ENCODE results near the gene SOBP. TPM values are rescaled to one million over a fixed set of nuclear protein-coding genes. Genes with fewer than 3 reads are reported as not detected.

Gene SOBP
- polyA plus RNA-seq, 2 of the 4 experiments (the other 2 are of a cell fraction), result 0.18 to 0.53 TPM

GRCh38 chr6:107589199-107589598 lies 99.3 kb downstream of the SOBP start (continued):
- TF ChIP-seq ATOH8 (CRISPR knock-in tag; IDR thresholded peaks at IDR 0.05; ENCODE audit: low read depth) (no peak), TFCP2L1 (CRISPR knock-in tag; IDR thresholded peaks at IDR 0.05) (no peak), NFE2L2 (conservative IDR thresholded peaks at IDR 0.05; ENCODE audit: low read length) (no peak)

GRCh38 chr6:107589934-107590333 lies 100.0 kb downstream of the SOBP start:
- no peaks in the 10 kb centered on the region for H3K4me1 ChIP-seq
- no peak overlapping the region for H3K27ac ChIP-seq
- H3K4me3 ChIP-seq, result no peak overlapping the region
- no peaks in the 10 kb centered on the region for H3K9me3 ChIP-seq
- no peak for FAIRE-seq
- TF ChIP-seq NFE2L2 (conservative IDR thresholded peaks at IDR 0.05; ENCODE audit: low read length), result no peak
- no peak for TF ChIP-seq USF2 (IDR thresholded peaks at IDR 0.05)
- no peak for TF ChIP-seq ATOH8 (CRISPR knock-in tag; IDR thresholded peaks at IDR 0.05; ENCODE audit: low read depth)
- no peak for TF ChIP-seq CBX2 (IDR thresholded peaks at IDR 0.05; ENCODE audit: borderline replicate concordance, low read depth)
- no peak for TF ChIP-seq MAFK (IDR thresholded peaks at IDR 0.05; ENCODE audit: partially characterized antibody)
- TF ChIP-seq NR3C1 (IDR thresholded peaks at IDR 0.05), result no peak
- no peak for TF ChIP-seq SREBF2 (IDR thresholded peaks at IDR 0.05)
- TF ChIP-seq BHLHE40 (IDR thresholded peaks at IDR 0.05; ENCODE audit: low read depth, low read length), result no peak
- TF ChIP-seq ELK1 (IDR thresholded peaks at IDR 0.05; ENCODE audit: low read depth, low read length), result no peak
- no peak for TF ChIP-seq CEBPB (IDR thresholded peaks at IDR 0.05)
- TF ChIP-seq ZFP36 (IDR thresholded peaks at IDR 0.05; ENCODE audit: borderline replicate concordance, partially characterized antibody), result no peak
- no peak for TF ChIP-seq ZSCAN20 (CRISPR knock-in tag; IDR thresholded peaks at IDR 0.05)
- TF ChIP-seq RNF2 (IDR thresholded peaks at IDR 0.05; ENCODE audit: borderline replicate concordance, low read depth), result no peak
- TF ChIP-seq JUNB (IDR thresholded peaks at IDR 0.05), result no peak
- no peak for TF ChIP-seq HES2 (IDR thresholded peaks at IDR 0.05)
- no peak for TF ChIP-seq TP53 (CRISPR knock-in tag; IDR thresholded peaks at IDR 0.05)
- TF ChIP-seq JUN (IDR thresholded peaks at IDR 0.05), result no peak
- no peak for TF ChIP-seq KDM1A (IDR thresholded peaks at IDR 0.05; ENCODE audit: low read depth)
- TF ChIP-seq FOSL2 (IDR thresholded peaks at IDR 0.05), result no peak
- TF ChIP-seq FOSL2 (CRISPR knock-in tag; IDR thresholded peaks at IDR 0.05), result no peak
- TF ChIP-seq EP300 (IDR thresholded peaks at IDR 0.05), result no peak
- H3K4me2 ChIP-seq, result no peak overlapping the region
- ChIA-PET CTCF (interaction anchor here (0.5 to 2.0 kb wide), 2 partner anchors 12 kb away, joined by 4 to 8 read pairs; no protein-coding TSS in a partner anchor), POLR2A (no interaction called here)
- no peak for DNase-seq (ENCODE audit: low read depth in 1 of 2, low spot score in 1 of 2)
- ATAC-seq, result no peak
- WGBS (ENCODE audit: missing lambda C conversion rate), result 24% methylated on average over 2 of the region's 2 CpGs

GRCh38 chr6:107590378-107590777 lies 100.5 kb downstream of the SOBP start:
- WGBS (ENCODE audit: missing lambda C conversion rate), result 26% methylated on average over 1 of the region's 1 CpG
- no peaks in the 10 kb centered on the region for H3K4me1 ChIP-seq
- ChIA-PET CTCF (interaction anchor here (0.5 to 2.0 kb wide), 2 partner anchors 12 kb away, joined by 4 to 8 read pairs; no protein-coding TSS in a partner anchor), POLR2A (no interaction called here)
- ATAC-seq (no peak), DNase-seq (ENCODE audit: low read depth in 1 of 2, low spot score in 1 of 2) (no peak), FAIRE-seq (no peak)
- no peak overlapping the region for H3K4me2 ChIP-seq
- H3K4me3 ChIP-seq, result no peak overlapping the region
- TF ChIP-seq HES2 (IDR thresholded peaks at IDR 0.05), result no peak
- TF ChIP-seq RFX5 (IDR thresholded peaks at IDR 0.05), result no peak
- TF ChIP-seq MAFK (IDR thresholded peaks at IDR 0.05; ENCODE audit: partially characterized antibody), result no peak
- TF ChIP-seq RARB (CRISPR knock-in tag; IDR thresholded peaks at IDR 0.05), result no peak
- no peak for TF ChIP-seq EHMT2 (IDR thresholded peaks at IDR 0.05; ENCODE audit: low read depth)
- no peak for TF ChIP-seq GATA3 (IDR thresholded peaks at IDR 0.05; ENCODE audit: borderline replicate concordance)
- no peak for TF ChIP-seq HDAC2 (IDR thresholded peaks at IDR 0.05)
- TF ChIP-seq KDM1A (IDR thresholded peaks at IDR 0.05; ENCODE audit: low read depth), result no peak
- TF ChIP-seq FOXS1 (CRISPR knock-in tag; IDR thresholded peaks at IDR 0.05), result no peak
- no peak overlapping the region for H3K27ac ChIP-seq
- H3K9me3 ChIP-seq, result no peaks in the 10 kb centered on the region

Data from A549 (cell line).